ENCODE data around the gene MAST4.

Gene MAST4

DNA sequence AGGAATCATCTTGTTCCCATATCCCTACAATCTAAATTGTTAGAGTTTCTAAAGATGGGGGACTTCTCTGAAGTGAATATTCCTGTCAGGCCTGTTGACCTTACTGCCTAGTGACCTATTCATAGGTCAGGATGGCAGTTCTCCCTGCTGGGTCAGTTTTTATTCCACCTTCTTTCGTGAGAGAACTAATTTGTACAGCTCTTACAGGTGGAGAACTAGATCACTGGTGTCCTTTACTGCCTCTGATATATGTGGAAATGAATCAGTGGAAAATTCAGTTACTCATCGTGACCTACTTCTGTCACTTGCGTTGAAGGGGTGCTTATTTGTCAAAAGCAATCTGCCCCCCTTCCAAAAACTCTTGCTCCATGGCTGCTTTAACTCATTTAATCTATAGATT is 435.5 kb downstream of the MAST4 start:
- H3K4me2 ChIP-seq (ENCODE audit: low read depth, low read length) = no peak overlapping the region
- no peaks in the 10 kb centered on the region for H3K4me1 ChIP-seq (ENCODE audit: low read length)
- no peak for DNase-seq
- H4K20me1 ChIP-seq (ENCODE audit: insufficient read depth, low read length) = no peaks in the 10 kb centered on the region
- H3K4me3 ChIP-seq (ENCODE audit: low read length) = no peak overlapping the region
- H3K9ac ChIP-seq (ENCODE audit: low read length) = no peak overlapping the region
- TF ChIP-seq CTCF (IDR thresholded peaks at IDR 0.05; ENCODE audit: low read length) = no peak
- TF ChIP-seq EZH2phosphoT487 (IDR thresholded peaks at IDR 0.05; ENCODE audit: low read length) = no peak
- TF ChIP-seq EZH2 (optimal IDR thresholded peaks at IDR 0.05; ENCODE audit: low read depth, low read length) = no peak
- no peak overlapping the region for H2AFZ ChIP-seq (ENCODE audit: low read length)
- no peaks in the 10 kb centered on the region for H3F3A ChIP-seq (ENCODE audit: insufficient read depth, low read length)
- no peaks in the 10 kb centered on the region for H3K79me2 ChIP-seq (ENCODE audit: low read length)
- H3K9me3 ChIP-seq (replicated peaks; ENCODE audit: insufficient read depth, low read length) = no peaks in the 10 kb centered on the region
- no peaks in the 10 kb centered on the region for H3K9me2 ChIP-seq (replicated peaks; ENCODE audit: insufficient read depth, low read length)
- no peak overlapping the region for H3K27ac ChIP-seq (ENCODE audit: low read length)
- H3K36me3 ChIP-seq (replicated peaks; ENCODE audit: insufficient read depth, low read length) = no peaks in the 10 kb centered on the region
- H3K27me3 ChIP-seq (replicated peaks; ENCODE audit: insufficient read depth, low read length) = no peaks in the 10 kb centered on the region

- H3K4me3 ChIP-seq (ENCODE audit: low read length) = no peak overlapping the region
- no peaks in the 10 kb centered on the region for H3K79me2 ChIP-seq (ENCODE audit: low read length)
- TF ChIP-seq CTCF (IDR thresholded peaks at IDR 0.05; ENCODE audit: low read length) (no peak), EZH2phosphoT487 (IDR thresholded peaks at IDR 0.05; ENCODE audit: low read length) (no peak), EZH2 (optimal IDR thresholded peaks at IDR 0.05; ENCODE audit: low read depth, low read length) (no peak)
- no peak overlapping the region for H3K9ac ChIP-seq (ENCODE audit: low read length)
- no peaks in the 10 kb centered on the region for H3K9me3 ChIP-seq (replicated peaks; ENCODE audit: insufficient read depth, low read length)
- H3K36me3 ChIP-seq (replicated peaks; ENCODE audit: insufficient read depth, low read length) = no peaks in the 10 kb centered on the region
- H4K20me1 ChIP-seq (ENCODE audit: insufficient read depth, low read length) = no peaks in the 10 kb centered on the region
- H3K4me1 ChIP-seq (ENCODE audit: low read length) = no peaks in the 10 kb centered on the region
- H2AFZ ChIP-seq (ENCODE audit: low read length) = no peak overlapping the region
- no peak for DNase-seq
- H3K27ac ChIP-seq (ENCODE audit: low read length) = no peak overlapping the region
- H3K4me2 ChIP-seq (ENCODE audit: low read depth, low read length) = no peak overlapping the region
- H3K9me2 ChIP-seq (replicated peaks; ENCODE audit: insufficient read depth, low read length) = no peaks in the 10 kb centered on the region
- H3F3A ChIP-seq (ENCODE audit: insufficient read depth, low read length) = no peaks in the 10 kb centered on the region
- H3K27me3 ChIP-seq (replicated peaks; ENCODE audit: insufficient read depth, low read length) = no peaks in the 10 kb centered on the region
These were observed 436.9 kb downstream of the MAST4 start for GRCh38 chr5:67032921-67033664.

- TF ChIP-seq EZH2phosphoT487 (IDR thresholded peaks at IDR 0.05; ENCODE audit: low read length) = no peak
- TF ChIP-seq CTCF (IDR thresholded peaks at IDR 0.05; ENCODE audit: low read length) = no peak
- TF ChIP-seq EZH2 (optimal IDR thresholded peaks at IDR 0.05; ENCODE audit: low read depth, low read length) = no peak
- Histone ChIP-seq H3K9ac (ENCODE audit: low read length) (no peak overlapping the region), H3K27me3 (replicated peaks; ENCODE audit: insufficient read depth, low read length) (no peaks in the 10 kb centered on the region), H3F3A (ENCODE audit: insufficient read depth, low read length) (no peaks in the 10 kb centered on the region), H3K9me3 (replicated peaks; ENCODE audit: insufficient read depth, low read length) (no peaks in the 10 kb centered on the region), H3K36me3 (replicated peaks; ENCODE audit: insufficient read depth, low read length) (no peaks in the 10 kb centered on the region), H3K4me2 (ENCODE audit: low read depth, low read length) (no peak overlapping the region), H3K4me1 (ENCODE audit: low read length) (no peaks in the 10 kb centered on the region), H3K9me2 (replicated peaks; ENCODE audit: insufficient read depth, low read length) (no peaks in the 10 kb centered on the region), H3K4me3 (ENCODE audit: low read length) (no peak overlapping the region), H2AFZ (ENCODE audit: low read length) (no peak overlapping the region), H3K27ac (ENCODE audit: low read length) (no peak overlapping the region), H3K79me2 (ENCODE audit: low read length) (no peaks in the 10 kb centered on the region), H4K20me1 (ENCODE audit: insufficient read depth, low read length) (no peaks in the 10 kb centered on the region)
- DNase-seq = no peak
These were observed 437.9 kb downstream of the MAST4 start for GRCh38 chr5:67033880-67034651.

Data from MM.1S (cell line).